HCT116 (cell line): ENCODE measurements around the gene IFNGR2. TPM values are rescaled to one million over a fixed set of nuclear protein-coding genes. Genes with fewer than 3 reads are reported as not detected.

Experiments used
- CEBPB ChIP-seq: IDR thresholded peaks from 2 replicates; pipeline ENCODE4 v1.6.1; 2012; ENCODE audit warnings: low read depth
- ELF1 ChIP-seq: IDR thresholded peaks from 2 replicates; pipeline ENCODE4 v1.6.1; 2012; ENCODE audit warnings: low read depth, borderline replicate concordance
- EZH2 ChIP-seq: fragments of 200-600 bp; sonication (generic); IDR thresholded peaks from 2 replicates; pipeline ENCODE4 v1.6.1; 2017; ENCODE audit warnings: antibody characterized with exemption, mixed run types
- EZH2phosphoT487 ChIP-seq: fragments of 200-600 bp; IDR thresholded peaks from 2 replicates; pipeline ENCODE4 v1.6.1; 2018; ENCODE audit warnings: antibody characterized with exemption, borderline replicate concordance
- SIN3A ChIP-seq: IDR thresholded peaks from 2 replicates; pipeline ENCODE4 v1.6.1; 2012; ENCODE audit warnings: low read depth
- ZBTB33 ChIP-seq: IDR thresholded peaks from 2 replicates; pipeline ENCODE4 v1.6.1; 2011; ENCODE audit warnings: mild to moderate bottlenecking, low read length, moderate library complexity; ENCODE audit not compliant: insufficient replicate concordance; ENCODE audit errors: extremely low read depth
- total RNA-seq: library from RNA; stranded (reverse); gene quantifications from one replicate; pipeline ENCODE4 v1.2.1, GENCODE V29; 2021; ENCODE audit not compliant: unreplicated experiment
- TF ChIP-seq, protein P1 (sequence below): IDR thresholded peaks from 2 replicates; pipeline ENCODE4 v1.6.1; 2012; ENCODE audit warnings: low read depth

Gene IFNGR2
- total RNA-seq, 1 experiment from 2014 or later = 44.6 TPM

- TF ChIP-seq ZBTB33 (no peak), CEBPB (no peak), EZH2 (no peak), SIN3A (no peak), EZH2phosphoT487 (no peak), ELF1 (no peak)
- TF ChIP-seq, protein P1, sequence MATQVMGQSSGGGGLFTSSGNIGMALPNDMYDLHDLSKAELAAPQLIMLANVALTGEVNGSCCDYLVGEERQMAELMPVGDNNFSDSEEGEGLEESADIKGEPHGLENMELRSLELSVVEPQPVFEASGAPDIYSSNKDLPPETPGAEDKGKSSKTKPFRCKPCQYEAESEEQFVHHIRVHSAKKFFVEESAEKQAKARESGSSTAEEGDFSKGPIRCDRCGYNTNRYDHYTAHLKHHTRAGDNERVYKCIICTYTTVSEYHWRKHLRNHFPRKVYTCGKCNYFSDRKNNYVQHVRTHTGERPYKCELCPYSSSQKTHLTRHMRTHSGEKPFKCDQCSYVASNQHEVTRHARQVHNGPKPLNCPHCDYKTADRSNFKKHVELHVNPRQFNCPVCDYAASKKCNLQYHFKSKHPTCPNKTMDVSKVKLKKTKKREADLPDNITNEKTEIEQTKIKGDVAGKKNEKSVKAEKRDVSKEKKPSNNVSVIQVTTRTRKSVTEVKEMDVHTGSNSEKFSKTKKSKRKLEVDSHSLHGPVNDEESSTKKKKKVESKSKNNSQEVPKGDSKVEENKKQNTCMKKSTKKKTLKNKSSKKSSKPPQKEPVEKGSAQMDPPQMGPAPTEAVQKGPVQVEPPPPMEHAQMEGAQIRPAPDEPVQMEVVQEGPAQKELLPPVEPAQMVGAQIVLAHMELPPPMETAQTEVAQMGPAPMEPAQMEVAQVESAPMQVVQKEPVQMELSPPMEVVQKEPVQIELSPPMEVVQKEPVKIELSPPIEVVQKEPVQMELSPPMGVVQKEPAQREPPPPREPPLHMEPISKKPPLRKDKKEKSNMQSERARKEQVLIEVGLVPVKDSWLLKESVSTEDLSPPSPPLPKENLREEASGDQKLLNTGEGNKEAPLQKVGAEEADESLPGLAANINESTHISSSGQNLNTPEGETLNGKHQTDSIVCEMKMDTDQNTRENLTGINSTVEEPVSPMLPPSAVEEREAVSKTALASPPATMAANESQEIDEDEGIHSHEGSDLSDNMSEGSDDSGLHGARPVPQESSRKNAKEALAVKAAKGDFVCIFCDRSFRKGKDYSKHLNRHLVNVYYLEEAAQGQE = no peak
Measured at GRCh38 chr21:33360881-33361602, 42.2 kb upstream of the IFNGR2 start (continued).
